ENCODE measurements around the gene SKIC8. TPM values are rescaled to one million over a fixed set of nuclear protein-coding genes. Genes with fewer than 3 reads are reported as not detected.

The SKIC8 gene
- polyA plus RNA-seq, 4 donors = 45.9 to 68.0 (median 58.6) TPM

DNA sequence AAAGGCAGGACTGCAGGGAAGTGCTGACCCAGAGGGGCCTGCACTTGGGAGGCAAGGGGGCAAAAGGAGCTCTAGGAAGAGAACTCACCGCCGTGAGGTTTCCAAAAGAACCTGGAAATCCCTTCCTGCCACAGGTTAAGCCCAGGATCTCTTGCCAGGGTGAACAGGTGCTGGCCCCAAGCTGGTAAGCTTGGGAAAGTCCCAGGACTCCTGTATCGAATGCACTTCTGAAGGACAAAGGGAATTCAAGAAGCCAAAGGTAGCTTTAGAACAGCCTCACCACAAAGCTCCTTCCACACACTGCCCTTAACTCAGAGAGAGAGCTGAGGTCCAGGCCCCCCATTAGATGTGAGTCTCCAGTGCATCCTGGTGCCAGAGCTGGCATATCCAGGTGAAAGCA, 11.9 kb upstream of the SKIC8 start:
- no peaks in the 10 kb centered on the region for H3K27me3 ChIP-seq (ENCODE audit: control insufficient read depth in 3 of 3, insufficient read depth in 3 of 3, low read length in 3 of 3)
- DNase-seq = peak in 1 of 2 donors; percentile 15
- no peak for FAIRE-seq
- H3K36me3 ChIP-seq (ENCODE audit: control insufficient read depth in 3 of 3, insufficient read depth in 2 of 3, low read depth in 1 of 3, low read length in 3 of 3) = no peaks in the 10 kb centered on the region
- no peak overlapping the region for H3K27ac ChIP-seq (ENCODE audit: low read depth in 1 of 3, low read length in 2 of 3)
- no peak overlapping the region for H3K4me3 ChIP-seq (ENCODE audit: low read depth in 1 of 3, low read length in 3 of 3)
- peaks cover 0 to 20% (median 2%) of the 10 kb centered on the region in 3 donors for H3K4me1 ChIP-seq (ENCODE audit: control insufficient read depth in 3 of 3, insufficient read depth in 2 of 3, low read depth in 1 of 3, low read length in 2 of 3)
- H3K9me3 ChIP-seq (ENCODE audit: control insufficient read depth in 2 of 2, insufficient read depth in 1 of 2, low read depth in 1 of 2, low read length in 1 of 2) = no peaks in the 10 kb centered on the region
- 21 to 60% (median 39%) methylated on average over 3 of the region's 3 CpGs for WGBS, 3 donors

DNA sequence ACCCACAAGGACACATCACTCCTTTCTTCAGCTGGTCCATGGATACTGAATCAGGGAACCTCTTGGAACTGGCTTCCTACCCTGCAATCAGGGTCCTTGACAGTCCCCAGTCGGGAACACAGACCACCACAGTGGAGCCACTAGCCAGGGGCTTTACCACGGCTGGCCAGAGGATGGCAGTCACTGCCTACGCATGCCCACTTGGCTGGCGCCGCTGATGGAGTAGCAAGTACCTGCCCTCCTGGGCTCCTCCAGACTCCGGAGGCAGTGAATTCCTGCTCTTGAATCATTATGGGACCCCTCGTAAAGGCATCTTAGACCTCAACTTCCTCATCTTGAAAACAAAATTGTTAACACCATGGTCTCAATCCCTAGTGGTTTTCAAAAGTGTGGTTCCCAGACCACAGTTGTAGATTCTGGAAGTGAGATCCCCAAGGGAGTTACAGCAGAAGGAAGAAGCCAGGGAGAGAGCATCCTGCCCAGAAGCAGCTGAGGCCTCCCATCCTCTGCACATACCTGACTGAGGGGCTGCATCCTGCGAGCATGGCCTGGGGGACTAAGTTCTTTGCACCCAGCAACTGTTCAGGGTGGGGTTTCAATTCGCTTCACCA, 9.1 kb upstream of the SKIC8 start:
- H3K27ac ChIP-seq (ENCODE audit: low read depth in 1 of 3, low read length in 2 of 3) = no peak overlapping the region
- DNase-seq = peak; percentile 66 to 81
- no peak overlapping the region for H3K4me3 ChIP-seq (ENCODE audit: low read depth in 1 of 3, low read length in 3 of 3)
- H3K4me1 ChIP-seq (ENCODE audit: control insufficient read depth in 3 of 3, insufficient read depth in 2 of 3, low read depth in 1 of 3, low read length in 2 of 3) = peaks cover 0 to 25% (median 0%) of the 10 kb centered on the region in 3 donors
- 17 to 20% (median 18%) methylated on average over 9 of the region's 9 CpGs for WGBS, 3 donors
- H3K36me3 ChIP-seq (ENCODE audit: control insufficient read depth in 3 of 3, insufficient read depth in 2 of 3, low read depth in 1 of 3, low read length in 3 of 3) = no peaks in the 10 kb centered on the region
- H3K27me3 ChIP-seq (ENCODE audit: control insufficient read depth in 3 of 3, insufficient read depth in 3 of 3, low read length in 3 of 3) = peaks cover 0 to 2% (median 0%) of the 10 kb centered on the region in 3 donors
- no peaks in the 10 kb centered on the region for H3K9me3 ChIP-seq (ENCODE audit: control insufficient read depth in 2 of 2, insufficient read depth in 1 of 2, low read depth in 1 of 2, low read length in 1 of 2)
- no peak for FAIRE-seq

DNA sequence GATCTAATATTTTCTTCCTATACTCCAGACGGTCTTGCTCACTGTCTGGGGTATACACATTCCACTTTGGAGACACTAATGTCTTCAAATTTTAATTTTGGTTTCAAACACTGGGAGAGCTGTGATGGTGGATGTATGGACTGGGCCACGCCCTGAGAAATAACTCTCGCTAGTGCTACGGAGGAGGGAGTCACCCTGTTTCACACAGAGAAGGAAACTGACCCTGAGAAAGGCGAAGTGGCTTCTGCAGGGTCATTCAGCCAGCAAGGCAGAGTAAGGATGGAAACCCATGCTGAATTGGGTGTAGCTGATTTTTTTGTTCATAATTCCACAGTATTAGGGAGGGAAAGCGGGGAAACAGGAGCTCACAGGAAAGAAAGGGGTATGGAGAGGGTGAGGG, 8.6 kb upstream of the SKIC8 start:
- Histone ChIP-seq H3K9me3 (ENCODE audit: control insufficient read depth in 2 of 2, insufficient read depth in 1 of 2, low read depth in 1 of 2, low read length in 1 of 2) (no peaks in the 10 kb centered on the region), H3K4me3 (ENCODE audit: low read depth in 1 of 3, low read length in 3 of 3) (no peak overlapping the region), H3K36me3 (ENCODE audit: control insufficient read depth in 3 of 3, insufficient read depth in 2 of 3, low read depth in 1 of 3, low read length in 3 of 3) (no peaks in the 10 kb centered on the region), H3K27me3 (ENCODE audit: control insufficient read depth in 3 of 3, insufficient read depth in 3 of 3, low read length in 3 of 3) (peaks cover 0 to 2% (median 0%) of the 10 kb centered on the region in 3 donors), H3K4me1 (ENCODE audit: control insufficient read depth in 3 of 3, insufficient read depth in 2 of 3, low read depth in 1 of 3, low read length in 2 of 3) (peaks cover 0 to 25% (median 0%) of the 10 kb centered on the region in 3 donors), H3K27ac (ENCODE audit: low read depth in 1 of 3, low read length in 2 of 3) (no peak overlapping the region)
- FAIRE-seq (no peak), DNase-seq (no peak)
- 42 to 52% (median 44%) methylated on average over 6 of the region's 6 CpGs for WGBS, 3 donors

DNA sequence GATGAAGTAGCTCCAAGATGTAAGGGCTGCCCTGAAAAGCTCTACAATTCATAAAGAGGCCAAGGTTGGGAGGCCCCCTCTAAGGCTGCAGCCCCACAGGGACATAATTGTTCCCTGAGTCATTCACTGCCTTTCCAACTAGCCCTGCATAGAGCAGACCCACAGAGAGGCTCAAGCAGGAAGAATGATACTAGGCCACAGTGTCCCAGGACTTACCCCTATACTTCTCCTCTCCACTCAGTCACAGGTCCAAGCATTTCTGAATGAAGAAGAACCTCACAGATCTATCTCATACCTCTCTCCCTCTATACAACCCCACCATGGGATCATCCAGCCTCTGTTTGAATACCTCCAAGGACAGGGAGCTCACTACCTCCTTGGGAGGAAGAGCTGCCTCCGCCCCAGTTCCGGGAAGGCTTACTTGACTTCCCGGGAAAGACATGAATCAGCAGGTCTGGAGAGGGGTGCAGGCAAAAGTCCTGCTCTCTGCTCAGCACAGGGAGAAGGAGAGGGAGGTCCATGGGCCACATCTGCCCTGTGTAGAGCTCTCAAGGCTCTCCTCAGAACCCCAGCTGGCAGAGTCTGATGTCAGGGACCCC, 6.9 kb upstream of the SKIC8 start:
- no peaks in the 10 kb centered on the region for H3K36me3 ChIP-seq (ENCODE audit: control insufficient read depth in 3 of 3, insufficient read depth in 2 of 3, low read depth in 1 of 3, low read length in 3 of 3)
- H3K9me3 ChIP-seq (ENCODE audit: control insufficient read depth in 2 of 2, insufficient read depth in 1 of 2, low read depth in 1 of 2, low read length in 1 of 2) = no peaks in the 10 kb centered on the region
- 69 to 82% (median 69%) methylated on average over 3 of the region's 3 CpGs for WGBS, 3 donors
- FAIRE-seq (no peak), DNase-seq (no peak)
- no peak overlapping the region for H3K27ac ChIP-seq (ENCODE audit: low read depth in 1 of 3, low read length in 2 of 3)
- peaks cover 0 to 22% (median 0%) of the 10 kb centered on the region in 3 donors for H3K4me1 ChIP-seq (ENCODE audit: control insufficient read depth in 3 of 3, insufficient read depth in 2 of 3, low read depth in 1 of 3, low read length in 2 of 3)
- no peak overlapping the region for H3K4me3 ChIP-seq (ENCODE audit: low read depth in 1 of 3, low read length in 3 of 3)
- peaks cover 0 to 5% (median 2%) of the 10 kb centered on the region in 3 donors for H3K27me3 ChIP-seq (ENCODE audit: control insufficient read depth in 3 of 3, insufficient read depth in 3 of 3, low read length in 3 of 3)

DNA sequence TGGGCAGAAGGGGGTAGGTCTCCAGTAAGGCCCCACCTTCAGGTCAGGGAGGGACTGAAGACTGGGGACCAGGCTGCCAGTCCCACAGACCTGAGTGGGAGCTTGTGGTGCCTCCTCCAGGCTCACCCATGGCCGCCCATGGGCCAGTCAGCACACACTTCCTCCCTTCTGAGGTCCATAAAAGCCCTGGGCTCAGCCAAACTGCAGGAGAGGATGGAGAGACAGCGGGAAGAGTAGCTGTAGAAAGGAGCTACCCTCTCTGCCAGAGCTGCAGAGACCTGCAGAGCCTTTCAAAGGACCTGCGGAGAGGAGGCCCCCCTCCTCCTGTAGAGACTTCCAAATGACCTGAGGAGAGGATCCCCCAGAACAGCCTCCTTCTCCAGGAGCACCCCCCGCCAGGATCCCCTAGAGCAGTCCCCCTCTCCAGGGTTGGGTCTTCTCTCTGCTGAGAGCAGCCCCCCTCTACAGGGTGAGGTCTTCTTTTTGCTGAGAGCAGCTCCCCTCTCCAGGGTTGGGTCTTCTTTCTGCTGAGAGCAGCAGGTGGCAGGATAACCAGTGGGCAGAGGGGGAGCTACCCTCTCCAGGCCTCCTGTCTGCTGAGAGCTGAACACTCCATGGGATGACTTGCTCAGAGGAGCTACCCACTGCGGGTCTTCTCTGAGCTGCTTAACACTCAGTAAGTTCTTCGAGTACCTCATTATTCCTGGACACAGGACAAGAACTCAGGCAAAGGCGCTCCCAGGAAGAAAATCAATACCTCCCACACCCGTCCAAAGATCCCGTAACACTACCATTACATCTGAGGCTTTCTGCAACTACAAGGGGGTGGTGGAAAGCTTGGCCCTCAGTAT, 5.0 kb upstream of the SKIC8 start:
- WGBS, 3 donors = 58 to 75% (median 67%) methylated on average over 9 of the region's 9 CpGs
- H3K4me3 ChIP-seq (ENCODE audit: low read depth in 1 of 3, low read length in 3 of 3) = no peak overlapping the region
- no peak for FAIRE-seq

DNA sequence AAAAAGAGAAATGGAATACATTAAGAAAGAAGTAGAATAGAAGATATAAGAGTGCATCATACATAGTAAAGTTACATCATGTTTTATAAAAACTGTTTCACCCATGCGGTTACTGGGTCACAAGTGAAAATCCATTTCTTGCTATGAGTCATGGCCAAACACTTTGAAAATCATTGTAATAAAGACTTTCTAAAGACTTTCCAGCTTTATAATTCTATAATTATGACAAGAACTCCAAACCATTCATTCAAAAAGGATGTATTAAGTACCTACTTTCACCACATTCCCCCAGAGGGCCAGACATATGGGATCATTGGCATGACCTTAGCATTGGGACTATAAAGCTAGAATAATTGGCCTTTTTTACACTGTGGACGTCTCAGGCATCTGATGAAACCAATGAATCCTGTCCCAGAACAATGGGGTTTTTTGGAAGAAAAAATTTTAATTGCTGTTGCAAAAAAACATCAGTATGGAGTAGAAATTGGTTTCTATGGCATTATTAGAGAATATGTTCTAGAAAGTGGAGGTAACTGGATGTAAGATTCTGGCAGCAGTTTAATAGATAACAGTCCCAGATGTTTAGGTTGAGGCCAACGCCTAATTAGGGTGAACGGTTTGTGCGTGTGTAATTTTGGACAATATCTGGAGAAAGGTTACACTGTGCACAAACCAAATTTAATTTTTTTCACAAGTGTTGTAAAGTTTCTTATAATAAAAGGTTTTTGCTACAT, 3.3 kb upstream of the SKIC8 start:
- peaks cover 0 to 26% (median 0%) of the 10 kb centered on the region in 3 donors for H3K4me1 ChIP-seq (ENCODE audit: control insufficient read depth in 3 of 3, insufficient read depth in 2 of 3, low read depth in 1 of 3, low read length in 2 of 3)
- no peak overlapping the region for H3K27ac ChIP-seq (ENCODE audit: low read depth in 1 of 3, low read length in 2 of 3)
- H3K4me3 ChIP-seq (ENCODE audit: low read depth in 1 of 3, low read length in 3 of 3) = no peak overlapping the region
- no peaks in the 10 kb centered on the region for H3K9me3 ChIP-seq (ENCODE audit: control insufficient read depth in 2 of 2, insufficient read depth in 1 of 2, low read depth in 1 of 2, low read length in 1 of 2)
- peaks cover 0 to 7% (median 2%) of the 10 kb centered on the region in 3 donors for H3K27me3 ChIP-seq (ENCODE audit: control insufficient read depth in 3 of 3, insufficient read depth in 3 of 3, low read length in 3 of 3)
- H3K36me3 ChIP-seq (ENCODE audit: control insufficient read depth in 3 of 3, insufficient read depth in 2 of 3, low read depth in 1 of 3, low read length in 3 of 3) = no peaks in the 10 kb centered on the region
- WGBS, 3 donors = 75 to 79% (median 77%) methylated on average over 5 of the region's 5 CpGs
- FAIRE-seq (no peak), DNase-seq (no peak)

More for the DNA sequence above, 5.0 kb upstream of the SKIC8 start:
- Histone ChIP-seq H3K36me3 (ENCODE audit: control insufficient read depth in 3 of 3, insufficient read depth in 2 of 3, low read depth in 1 of 3, low read length in 3 of 3) (no peaks in the 10 kb centered on the region), H3K4me1 (ENCODE audit: control insufficient read depth in 3 of 3, insufficient read depth in 2 of 3, low read depth in 1 of 3, low read length in 2 of 3) (peaks cover 0 to 21% (median 0%) of the 10 kb centered on the region in 3 donors), H3K27me3 (ENCODE audit: control insufficient read depth in 3 of 3, insufficient read depth in 3 of 3, low read length in 3 of 3) (peaks cover 0 to 7% (median 2%) of the 10 kb centered on the region in 3 donors), H3K9me3 (ENCODE audit: control insufficient read depth in 2 of 2, insufficient read depth in 1 of 2, low read depth in 1 of 2, low read length in 1 of 2) (no peaks in the 10 kb centered on the region), H3K27ac (ENCODE audit: low read depth in 1 of 3, low read length in 2 of 3) (peak overlapping the region in 1 of 3 donors; percentile 2)
- peak in 1 of 2 donors; percentile 82 for DNase-seq

DNA sequence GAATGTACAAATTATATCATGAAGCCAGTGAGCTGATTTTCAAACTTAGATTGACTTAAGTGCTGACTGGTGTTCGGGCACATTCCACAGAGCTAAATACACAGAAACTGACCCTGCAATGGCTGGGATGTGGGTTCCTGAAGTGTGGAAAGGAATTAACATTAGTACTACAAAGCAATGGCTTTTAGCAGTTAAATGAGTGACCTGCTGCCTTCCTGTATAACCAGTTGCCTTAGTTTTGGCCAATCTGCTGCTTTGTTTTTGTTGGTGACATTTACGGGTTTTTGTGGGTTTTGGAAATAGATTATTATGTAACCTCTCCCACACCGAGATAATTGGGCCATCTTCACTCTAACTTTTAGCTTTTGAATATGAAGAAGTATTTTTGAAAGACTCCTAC, 2.4 kb upstream of the SKIC8 start:
- no peaks in the 10 kb centered on the region for H3K36me3 ChIP-seq (ENCODE audit: control insufficient read depth in 3 of 3, insufficient read depth in 2 of 3, low read depth in 1 of 3, low read length in 3 of 3)
- peaks cover 0 to 26% (median 0%) of the 10 kb centered on the region in 3 donors for H3K4me1 ChIP-seq (ENCODE audit: control insufficient read depth in 3 of 3, insufficient read depth in 2 of 3, low read depth in 1 of 3, low read length in 2 of 3)
- no peak overlapping the region for H3K27ac ChIP-seq (ENCODE audit: low read depth in 1 of 3, low read length in 2 of 3)
- no peak for FAIRE-seq
- no peak overlapping the region for H3K4me3 ChIP-seq (ENCODE audit: low read depth in 1 of 3, low read length in 3 of 3)
- H3K27me3 ChIP-seq (ENCODE audit: control insufficient read depth in 3 of 3, insufficient read depth in 3 of 3, low read length in 3 of 3) = peaks cover 0 to 7% (median 2%) of the 10 kb centered on the region in 3 donors
- 28 to 50% (median 45%) methylated on average over 3 of the region's 3 CpGs for WGBS, 3 donors
- no peaks in the 10 kb centered on the region for H3K9me3 ChIP-seq (ENCODE audit: control insufficient read depth in 2 of 2, insufficient read depth in 1 of 2, low read depth in 1 of 2, low read length in 1 of 2)
- no peak for DNase-seq

DNA sequence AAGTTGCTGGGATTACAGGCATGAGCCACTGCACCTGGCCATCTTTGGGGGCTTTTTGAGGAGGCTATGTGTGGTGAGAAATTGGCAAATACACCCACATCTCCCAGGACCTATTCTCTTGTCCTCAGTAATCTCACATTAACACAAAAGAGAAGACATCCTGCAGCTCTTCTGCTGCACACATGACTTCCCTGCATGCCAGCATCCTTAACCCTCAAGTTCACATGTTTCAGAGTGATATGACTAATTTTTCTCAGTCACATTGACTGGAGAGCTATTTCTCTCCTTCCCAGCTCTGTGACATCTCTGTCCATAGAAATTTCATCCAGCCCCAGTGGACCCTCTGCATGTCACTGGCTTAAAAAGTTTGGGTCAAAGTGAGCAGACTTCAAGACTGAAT, 1.9 kb upstream of the SKIC8 start:
- peaks cover 0 to 26% (median 0%) of the 10 kb centered on the region in 3 donors for H3K4me1 ChIP-seq (ENCODE audit: control insufficient read depth in 3 of 3, insufficient read depth in 2 of 3, low read depth in 1 of 3, low read length in 2 of 3)
- DNase-seq = no peak
- H3K4me3 ChIP-seq (ENCODE audit: low read depth in 1 of 3, low read length in 3 of 3) = no peak overlapping the region
- FAIRE-seq = no peak
- no peaks in the 10 kb centered on the region for H3K36me3 ChIP-seq (ENCODE audit: control insufficient read depth in 3 of 3, insufficient read depth in 2 of 3, low read depth in 1 of 3, low read length in 3 of 3)
- H3K27ac ChIP-seq (ENCODE audit: low read depth in 1 of 3, low read length in 2 of 3) = no peak overlapping the region
- no peaks in the 10 kb centered on the region for H3K9me3 ChIP-seq (ENCODE audit: control insufficient read depth in 2 of 2, insufficient read depth in 1 of 2, low read depth in 1 of 2, low read length in 1 of 2)
- peaks cover 0 to 7% (median 2%) of the 10 kb centered on the region in 3 donors for H3K27me3 ChIP-seq (ENCODE audit: control insufficient read depth in 3 of 3, insufficient read depth in 3 of 3, low read length in 3 of 3)
